HG03097 (cell line): ENCODE results near the gene VOPP1.
"Not testable (repeated sequence)": the region's sequence is repeated elsewhere in the genome, so short reads cannot be mapped to it uniquely, and the experiment has no call there.

Source experiments
- ATAC-seq: cut with Tn5 transposase; IDR thresholded peaks from one replicate; pipeline ENCODE4 v1.9.1; 2021; ENCODE audit not compliant: unreplicated experiment, low FRiP score

VOPP1 gene

GRCh38 chr7:55515569-55516279 is 56.6 kb downstream of the VOPP1 start:
- ATAC-seq = no peak

DNA sequence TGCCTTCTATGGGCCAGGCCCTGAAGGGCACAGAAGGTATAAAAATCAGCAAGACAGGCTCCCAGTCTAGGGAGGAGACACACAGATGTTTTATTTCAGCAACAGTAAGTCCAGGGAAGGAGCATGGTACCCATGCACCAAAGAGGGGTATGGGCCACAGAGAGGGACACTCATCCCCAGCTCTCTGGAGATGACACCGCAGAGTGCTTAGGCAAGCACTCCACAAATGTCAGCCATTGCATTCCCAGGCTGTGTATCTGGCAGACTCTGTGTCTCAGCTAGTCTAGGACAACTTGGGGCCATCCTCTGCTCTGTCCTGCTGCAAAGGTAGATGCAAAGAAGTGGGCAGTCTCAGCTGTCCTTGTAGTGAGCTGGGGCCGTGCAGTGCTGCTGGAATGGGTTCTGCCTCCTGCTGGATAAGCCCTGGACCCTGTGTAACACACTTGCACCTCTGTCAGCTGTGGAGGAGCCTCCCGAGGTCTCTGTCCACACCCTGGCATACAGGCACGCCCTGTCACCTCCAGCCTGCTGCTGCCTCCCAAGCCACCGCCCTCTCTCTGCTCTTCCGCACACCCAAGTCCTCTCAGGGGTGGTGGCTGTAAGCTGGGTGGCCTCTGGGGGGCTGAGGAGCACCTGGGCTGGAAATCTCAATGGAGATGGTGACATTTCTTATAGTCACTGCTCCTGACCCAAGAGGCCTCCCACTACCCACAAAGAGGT is 57.6 kb downstream of the VOPP1 start:
- no peak for ATAC-seq

- ATAC-seq = no peak
These were observed 58.4 kb downstream of the VOPP1 start for GRCh38 chr7:55513868-55514267.

DNA sequence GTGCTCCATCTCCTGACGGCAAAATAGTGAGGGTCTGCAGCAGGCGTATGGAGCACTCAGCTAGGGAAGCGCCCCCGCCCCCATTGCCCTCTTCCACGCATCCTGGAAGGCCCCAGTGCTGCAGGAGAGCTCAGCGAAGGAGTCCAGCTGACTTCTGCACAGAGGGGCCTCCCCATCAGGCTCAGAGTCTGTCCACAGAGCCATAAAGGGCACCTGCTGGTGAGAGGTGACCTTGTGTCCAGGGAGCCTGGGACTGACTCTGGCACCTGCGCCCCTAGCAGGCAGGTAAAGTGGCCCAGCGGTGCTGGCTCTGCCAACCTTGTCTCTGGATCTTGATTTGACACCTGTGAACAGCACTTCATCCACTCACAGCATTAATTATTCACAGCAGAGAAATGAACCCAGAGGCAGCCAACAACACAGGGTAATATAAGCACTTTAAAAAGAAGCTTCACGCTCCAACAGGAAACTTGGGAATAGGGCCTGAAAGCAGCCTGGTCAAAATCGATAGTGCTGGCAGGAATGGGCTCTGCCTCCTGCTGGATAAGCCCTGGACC is 59.6 kb downstream of the VOPP1 start:
- no peak for ATAC-seq

GRCh38 chr7:55510621-55511020 is 61.7 kb downstream of the VOPP1 start:
- ATAC-seq = no peak

DNA sequence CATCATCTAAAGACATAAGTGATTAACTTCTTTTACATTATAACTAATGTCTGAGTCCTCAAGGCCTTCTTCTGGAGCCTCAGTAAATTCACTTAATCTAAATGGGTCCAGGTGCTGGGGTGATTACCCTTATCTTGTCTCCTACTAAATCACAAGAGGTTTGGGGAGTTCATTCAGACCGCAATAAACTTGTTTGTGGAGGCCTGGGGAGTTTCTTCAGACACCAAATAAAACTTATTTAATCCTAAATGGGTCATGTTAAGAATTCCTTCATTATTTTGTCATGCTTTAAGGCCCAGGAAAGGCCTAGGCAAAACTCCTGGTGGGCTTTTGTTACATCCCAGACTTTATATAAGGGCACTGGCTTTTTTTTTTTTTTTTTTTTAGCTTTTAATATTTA is 62.1 kb downstream of the VOPP1 start:
- not testable (repeated sequence) for ATAC-seq

GRCh38 chr7:55509322-55509721 is 63.0 kb downstream of the VOPP1 start:
- no peak for ATAC-seq

DNA sequence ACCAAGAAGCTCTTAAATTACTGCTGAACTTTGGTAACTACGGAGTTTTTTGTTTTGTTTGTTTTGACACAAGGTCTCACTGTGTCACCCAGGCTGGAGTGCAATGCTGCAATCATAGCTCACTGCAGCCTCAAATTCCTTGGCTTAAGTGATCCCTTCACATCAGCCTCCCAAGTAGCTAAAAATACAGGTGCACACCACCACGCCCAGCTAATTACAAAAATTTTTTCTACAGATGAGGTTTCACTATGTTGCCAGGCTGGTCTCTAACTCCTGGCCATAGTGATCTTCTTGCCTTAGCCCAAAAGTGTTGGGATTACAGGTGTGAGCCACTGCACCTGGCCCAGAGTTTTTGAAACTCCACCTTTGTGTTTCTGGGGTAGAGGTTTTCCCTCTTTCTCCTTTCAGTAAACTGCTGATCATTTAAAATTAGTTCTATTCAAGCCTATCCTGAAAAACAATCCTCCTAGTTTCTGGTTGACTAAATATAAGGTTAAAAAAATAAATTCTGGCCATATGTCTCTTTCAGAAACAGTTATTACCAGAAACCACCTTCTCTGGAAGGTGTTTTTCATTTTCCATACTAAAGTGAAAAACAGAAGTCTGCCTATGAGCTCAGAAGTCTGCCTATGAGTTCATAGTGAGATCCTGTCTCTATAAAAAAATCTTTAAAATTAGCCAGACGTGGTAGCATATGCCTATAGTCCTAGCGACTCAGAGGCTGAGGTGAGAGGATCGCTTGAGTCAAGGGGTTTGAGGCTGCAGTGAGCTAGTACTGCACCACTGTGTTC is 63.9 kb downstream of the VOPP1 start:
- peak; percentile 54 for ATAC-seq

- no peak for ATAC-seq
These were observed 64.6 kb downstream of the VOPP1 start for GRCh38 chr7:55507743-55508142.

DNA sequence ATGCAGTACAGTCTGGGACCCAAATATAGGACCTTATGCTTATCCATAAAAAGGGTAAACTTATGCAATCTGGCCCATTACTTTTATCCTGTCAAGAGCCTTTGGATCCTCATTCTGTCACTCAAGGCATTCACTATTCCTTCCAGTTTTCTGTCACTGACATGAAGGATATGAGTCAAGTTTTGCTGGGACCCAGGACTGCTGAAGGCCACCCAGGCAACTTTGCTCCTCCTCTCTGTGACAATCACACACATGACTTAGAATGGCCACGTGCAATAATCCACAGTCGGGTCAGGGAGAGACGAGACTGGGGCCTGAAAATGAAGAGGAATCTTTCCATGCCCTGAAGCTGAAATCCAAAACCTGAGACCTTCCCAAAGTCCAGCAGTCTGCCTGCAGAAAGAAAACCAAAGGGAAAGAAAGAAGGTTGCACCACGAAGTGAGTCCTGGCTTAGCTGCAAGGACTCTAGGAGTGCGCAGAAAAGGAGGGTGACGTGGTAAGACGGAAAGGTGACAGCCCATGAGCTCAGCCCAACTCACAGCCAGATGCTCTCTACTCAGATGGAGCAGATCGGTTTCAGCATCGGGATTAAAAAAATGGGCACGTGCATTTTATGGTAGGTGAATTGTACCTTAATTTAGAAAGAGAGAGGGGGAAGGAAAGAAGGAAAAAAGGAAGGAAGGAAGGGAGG is 67.2 kb downstream of the VOPP1 start:
- no peak for ATAC-seq

GRCh38 chr7:55504093-55504859 is 68.0 kb downstream of the VOPP1 start:
- ATAC-seq = no peak

GRCh38 chr7:55502858-55503440 is 69.4 kb downstream of the VOPP1 start:
- no peak for ATAC-seq

- ATAC-seq = no peak
These were observed 70.0 kb downstream of the VOPP1 start for GRCh38 chr7:55502124-55502857.

DNA sequence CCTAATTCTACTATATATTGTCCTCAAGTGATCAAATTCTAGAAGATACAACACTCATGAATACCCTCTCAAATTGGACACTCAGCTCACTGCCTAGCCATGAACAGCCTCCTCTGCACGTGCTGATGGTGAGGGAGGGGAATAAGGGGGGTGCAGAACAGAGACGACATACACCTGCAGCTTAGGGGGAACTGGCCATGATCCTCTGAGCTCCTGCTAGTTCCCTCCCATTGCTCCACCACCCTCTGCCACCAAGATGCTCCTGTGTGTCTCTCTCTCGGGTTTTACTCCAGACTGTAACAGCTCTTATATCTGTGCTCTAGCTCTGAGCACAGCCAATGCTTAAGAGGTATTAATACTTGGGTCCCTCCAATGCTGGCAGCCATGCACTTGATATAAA is 70.7 kb downstream of the VOPP1 start:
- ATAC-seq = no peak

DNA sequence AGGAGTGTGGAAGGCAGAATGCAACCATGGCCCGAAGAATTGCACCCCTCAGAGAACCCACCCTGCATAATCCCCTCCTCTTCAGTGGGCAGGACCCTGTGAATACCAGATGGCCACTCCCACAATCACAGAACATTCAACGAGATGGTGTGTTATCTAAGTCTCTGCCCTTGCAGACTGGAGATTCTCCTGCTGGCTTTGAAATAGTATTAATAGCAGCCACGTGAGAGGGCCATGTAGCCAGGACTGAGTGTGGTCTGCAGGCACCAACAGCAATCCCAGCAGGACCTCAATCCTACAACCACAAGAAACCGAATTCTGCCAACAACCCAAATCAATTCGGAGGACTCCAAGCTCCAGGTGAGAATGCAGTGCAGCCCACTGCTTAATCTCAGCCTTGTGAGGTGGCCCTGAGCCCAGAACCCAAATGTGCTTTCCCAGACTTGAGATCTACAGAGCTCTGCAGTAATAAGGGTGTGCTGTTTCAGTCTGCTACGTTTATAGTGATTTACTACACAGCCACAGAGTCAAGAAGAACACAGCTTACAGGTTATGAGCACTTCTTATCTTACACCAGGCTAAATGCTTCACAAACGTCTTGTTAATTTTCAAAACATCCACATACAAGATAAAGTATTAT is 72.1 kb downstream of the VOPP1 start:
- ATAC-seq = no peak

- ATAC-seq = no peak
These were observed 72.7 kb downstream of the VOPP1 start for GRCh38 chr7:55499591-55499990.

DNA sequence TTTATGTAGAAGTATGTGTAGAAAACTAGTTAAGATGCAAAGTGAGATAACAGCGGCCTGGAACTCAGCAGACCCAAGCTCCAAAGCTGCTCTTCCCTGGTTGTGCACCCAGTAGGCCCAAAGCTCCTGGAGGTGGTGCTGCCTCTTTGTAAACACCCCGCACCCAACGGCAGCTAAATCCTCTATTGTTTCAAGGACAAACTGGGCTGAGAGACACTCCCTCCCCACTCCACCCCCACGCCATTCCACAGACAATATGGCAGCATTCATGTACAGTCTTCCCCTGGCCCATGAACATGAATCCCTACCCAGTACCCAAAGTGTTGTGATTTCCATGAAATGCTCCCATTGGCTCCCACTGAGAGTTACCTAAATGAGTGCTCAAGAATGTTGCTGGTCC is 73.5 kb downstream of the VOPP1 start:
- no peak for ATAC-seq

- ATAC-seq = no peak
These were observed 74.2 kb downstream of the VOPP1 start for GRCh38 chr7:55498142-55498541.
